H9 (cell line): ENCODE results near the gene LAMA3. TPM values are rescaled to one million over a fixed set of nuclear protein-coding genes. Genes with fewer than 3 reads are reported as not detected.

Source experiments
- DNase-seq: peaks from one replicate; pipeline ENCODE4 v3.0.0-alpha.2; 2017
- H2AFZ ChIP-seq: one replicate; pipeline ENCODE4 v1.6.1; 2013; ENCODE audit warnings: mild to moderate bottlenecking, low read length, control low read depth, moderate library complexity
- H2AK5ac ChIP-seq: 2 replicates; pipeline ENCODE4 v1.6.1; 2013; ENCODE audit warnings: low read length, control low read depth, mixed read lengths; ENCODE audit not compliant: insufficient read length
- H2BK120ac ChIP-seq: one replicate; pipeline ENCODE4 v1.6.1; 2013; ENCODE audit warnings: low read depth, mild to moderate bottlenecking, low read length, control low read depth, inconsistent platforms; ENCODE audit not compliant: poor library complexity, severe bottlenecking
- H2BK12ac ChIP-seq: 2 replicates; pipeline ENCODE4 v1.6.1; 2013; ENCODE audit warnings: low read length, control low read depth, mixed read lengths, low read depth; ENCODE audit not compliant: insufficient read length
- H2BK15ac ChIP-seq: 2 replicates; pipeline ENCODE4 v1.6.1; 2013; ENCODE audit warnings: low read depth, low read length, control low read depth
- H2BK20ac ChIP-seq: one replicate; pipeline ENCODE4 v1.6.1; 2013; ENCODE audit warnings: low read depth, mild to moderate bottlenecking, low read length, control low read depth, inconsistent platforms; ENCODE audit not compliant: poor library complexity, severe bottlenecking
- H2BK5ac ChIP-seq: 2 replicates; pipeline ENCODE4 v1.6.1; 2013; ENCODE audit warnings: low read length, control low read depth, mixed read lengths; ENCODE audit not compliant: insufficient read length
- H3K14ac ChIP-seq: 2 replicates; pipeline ENCODE4 v1.6.1; 2013; ENCODE audit warnings: low read length, control low read depth; ENCODE audit not compliant: insufficient read depth
- H3K18ac ChIP-seq: 2 replicates; pipeline ENCODE4 v1.6.1; 2013; ENCODE audit warnings: low read depth, mild to moderate bottlenecking, mixed read lengths, low read length, control low read depth; ENCODE audit not compliant: insufficient read length
- H3K23ac ChIP-seq: 2 replicates; pipeline ENCODE4 v1.6.1; 2013; ENCODE audit warnings: low read length, control low read depth, mixed read lengths, low read depth; ENCODE audit not compliant: insufficient read length
- H3K23me2 ChIP-seq: 2 replicates; pipeline ENCODE4 v1.6.1; 2013; ENCODE audit warnings: low read depth, mild to moderate bottlenecking, mixed read lengths, low read length, control low read depth; ENCODE audit not compliant: insufficient read length, poor library complexity, severe bottlenecking
- H3K27ac ChIP-seq: 2 replicates; pipeline ENCODE4 v1.5.1; 2013; ENCODE audit warnings: low read length, control low read depth, mixed read lengths, low read depth; ENCODE audit not compliant: insufficient read length
- H3K27me3 ChIP-seq: 2 replicates; pipeline ENCODE4 v1.6.1; 2013; ENCODE audit warnings: low read length, control low read depth, inconsistent platforms; ENCODE audit not compliant: insufficient read depth
- H3K4ac ChIP-seq: 2 replicates; pipeline ENCODE4 v1.6.1; 2013; ENCODE audit warnings: low read depth, mild to moderate bottlenecking, control low read depth, inconsistent platforms, low read length, moderate library complexity
- H3K4me1 ChIP-seq: 2 replicates; pipeline ENCODE4 v1.6.1; 2013; ENCODE audit warnings: low read length, control low read depth, inconsistent platforms; ENCODE audit not compliant: insufficient read depth
- H3K4me2 ChIP-seq: 2 replicates; pipeline ENCODE4 v1.6.1; 2013; ENCODE audit warnings: low read length, control low read depth, mixed read lengths; ENCODE audit not compliant: insufficient read length, insufficient read depth
- H3K56ac ChIP-seq: 2 replicates; pipeline ENCODE4 v1.6.1; 2013; ENCODE audit warnings: low read depth, mild to moderate bottlenecking, mixed read lengths, low read length, control low read depth; ENCODE audit not compliant: insufficient read length
- H3K79me1 ChIP-seq: 2 replicates; pipeline ENCODE4 v1.6.1; 2013; ENCODE audit warnings: low read depth, mild to moderate bottlenecking, moderate library complexity, low read length, control low read depth, inconsistent platforms; ENCODE audit not compliant: insufficient read depth, poor library complexity, severe bottlenecking
- H3K79me2 ChIP-seq: 2 replicates; pipeline ENCODE4 v1.6.1; 2013; ENCODE audit warnings: low read length, control low read depth, inconsistent platforms; ENCODE audit not compliant: insufficient read depth
- H3K9ac ChIP-seq: 2 replicates; pipeline ENCODE4 v1.6.1; 2013; ENCODE audit warnings: low read length, control low read depth, mixed read lengths; ENCODE audit not compliant: insufficient read length; ENCODE audit errors: extremely low read depth
- H3K9me3 ChIP-seq: one replicate; pipeline ENCODE4 v1.6.1; 2013; ENCODE audit warnings: low read depth, low read length, inconsistent platforms; ENCODE audit not compliant: control insufficient read depth
- H3T11ph ChIP-seq: one replicate; pipeline ENCODE4 v1.6.1; 2013; ENCODE audit warnings: mild to moderate bottlenecking, low read length, control low read depth, inconsistent platforms
- H4K20me1 ChIP-seq: one replicate; pipeline ENCODE4 v1.6.1; 2013; ENCODE audit not compliant: control insufficient read depth, insufficient read length, insufficient read depth
- H4K5ac ChIP-seq: 2 replicates; pipeline ENCODE4 v1.6.1; 2013; ENCODE audit warnings: low read depth, mild to moderate bottlenecking, mixed read lengths, low read length, control low read depth; ENCODE audit not compliant: insufficient read length
- H4K8ac ChIP-seq: replicated peaks from 2 replicates; pipeline ENCODE4 v1.6.1; 2013; ENCODE audit warnings: low read length, control low read depth, mixed read lengths, low read depth; ENCODE audit not compliant: insufficient read length
- H4K91ac ChIP-seq: 2 replicates; pipeline ENCODE4 v1.6.1; 2013; ENCODE audit warnings: low read depth, mild to moderate bottlenecking, moderate library complexity, mixed read lengths, low read length, control low read depth; ENCODE audit not compliant: insufficient read length
- H3K27ac Mint-ChIP-seq, 3 experiments: 2 replicates in 2 of 3; 3 replicates in 1 of 3; pipeline ENCODE4 v1.8.0; 2020 to 2021; ENCODE audit warnings: mixed read lengths in 3 of 3, mild to moderate bottlenecking in 1 of 3, moderate library complexity in 1 of 3
- H3K27me3 Mint-ChIP-seq: 2 replicates; pipeline ENCODE4 v1.8.0; 2021; ENCODE audit warnings: low read depth, mild to moderate bottlenecking, moderate library complexity, mixed read lengths
- H3K36me3 Mint-ChIP-seq, 3 experiments: 2 replicates in 2 of 3; 3 replicates in 1 of 3; pipeline ENCODE4 v1.8.0; 2020 to 2021; ENCODE audit warnings: low read depth in 3 of 3, mixed read lengths in 3 of 3; ENCODE audit not compliant: insufficient read depth in 1 of 3
- H3K4me1 Mint-ChIP-seq, 2 experiments: 2 replicates each; pipeline ENCODE4 v1.8.0; 2020; ENCODE audit warnings: mixed read lengths in 2 of 2
- H3K4me3 Mint-ChIP-seq, 2 experiments: 2 replicates in 1 of 2; 3 replicates in 1 of 2; pipeline ENCODE4 v1.8.0; 2020 to 2021; ENCODE audit warnings: mild to moderate bottlenecking in 2 of 2, mixed read lengths in 2 of 2, moderate library complexity in 1 of 2
- H3K9me3 Mint-ChIP-seq, 2 experiments: 2 replicates in 1 of 2; 3 replicates in 1 of 2; pipeline ENCODE4 v1.8.0; 2020; ENCODE audit warnings: mild to moderate bottlenecking in 2 of 2, mixed read lengths in 2 of 2, moderate library complexity in 1 of 2
- WGBS: extraction: QIAGEN DNeasy Blood & Tissue Kit; methylation state at CpG from one replicate; pipeline ENCODE4 v1.1.7; 2013; ENCODE audit warnings: missing lambda C conversion rate, low lambda C conversion rate, mixed read lengths; ENCODE audit not compliant: insufficient read length; ENCODE audit errors: extremely low coverage; 5-methylcytosine and 5-hydroxymethylcytosine counted together
- total RNA-seq: library from RNA; stranded (reverse); gene quantifications from 2 replicates; pipeline ENCODE4 v1.2.1, GENCODE V29; 2021
- TF ChIP-seq, protein P1 (sequence below): fragments of 200-600 bp; sonication (generic); conservative IDR thresholded peaks from 3 replicates; pipeline ENCODE4 v1.8.0; 2021; ENCODE audit warnings: antibody characterized with exemption, mild to moderate bottlenecking

Gene LAMA3
- total RNA-seq, 1 experiment from 2014 or later, result 0.33 TPM

DNA sequence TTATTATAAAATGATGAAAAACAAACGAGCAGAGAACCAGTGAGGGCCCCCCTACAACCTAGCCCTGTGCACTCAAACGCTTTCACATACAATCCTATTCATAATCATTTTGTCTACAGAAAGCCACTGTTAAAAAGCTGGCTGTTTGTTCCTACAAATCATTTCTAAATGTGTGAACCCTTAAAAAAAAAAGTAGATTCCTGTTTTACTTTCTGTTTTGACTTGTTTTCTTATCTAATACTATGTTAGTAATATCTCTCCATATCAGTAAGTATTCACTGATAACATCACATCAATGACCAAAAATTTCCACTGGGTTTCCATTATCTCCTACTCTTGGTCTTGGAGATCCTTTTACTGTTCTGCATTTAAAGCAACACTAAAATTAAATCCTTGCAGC is 196.5 kb downstream of the LAMA3 start:
- TF ChIP-seq, protein P1, sequence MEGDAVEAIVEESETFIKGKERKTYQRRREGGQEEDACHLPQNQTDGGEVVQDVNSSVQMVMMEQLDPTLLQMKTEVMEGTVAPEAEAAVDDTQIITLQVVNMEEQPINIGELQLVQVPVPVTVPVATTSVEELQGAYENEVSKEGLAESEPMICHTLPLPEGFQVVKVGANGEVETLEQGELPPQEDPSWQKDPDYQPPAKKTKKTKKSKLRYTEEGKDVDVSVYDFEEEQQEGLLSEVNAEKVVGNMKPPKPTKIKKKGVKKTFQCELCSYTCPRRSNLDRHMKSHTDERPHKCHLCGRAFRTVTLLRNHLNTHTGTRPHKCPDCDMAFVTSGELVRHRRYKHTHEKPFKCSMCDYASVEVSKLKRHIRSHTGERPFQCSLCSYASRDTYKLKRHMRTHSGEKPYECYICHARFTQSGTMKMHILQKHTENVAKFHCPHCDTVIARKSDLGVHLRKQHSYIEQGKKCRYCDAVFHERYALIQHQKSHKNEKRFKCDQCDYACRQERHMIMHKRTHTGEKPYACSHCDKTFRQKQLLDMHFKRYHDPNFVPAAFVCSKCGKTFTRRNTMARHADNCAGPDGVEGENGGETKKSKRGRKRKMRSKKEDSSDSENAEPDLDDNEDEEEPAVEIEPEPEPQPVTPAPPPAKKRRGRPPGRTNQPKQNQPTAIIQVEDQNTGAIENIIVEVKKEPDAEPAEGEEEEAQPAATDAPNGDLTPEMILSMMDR, result no peak
- Histone ChIP-seq H3K9ac (no peak overlapping the region), H3K79me2 (no peaks in the 10 kb centered on the region), H2BK5ac (no peak overlapping the region), H3K79me1 (no peaks in the 10 kb centered on the region), H3K14ac (no peak overlapping the region), H3K23me2 (no peaks in the 10 kb centered on the region), H2BK120ac (no peak overlapping the region), H3K23ac (no peak overlapping the region), H3K4me1 (no peaks in the 10 kb centered on the region), H3K27ac (no peak overlapping the region), H3K27me3 (no peaks in the 10 kb centered on the region), H2BK15ac (no peak overlapping the region), H3K9me3 (no peaks in the 10 kb centered on the region), H4K5ac (no peak overlapping the region), H4K91ac (no peak overlapping the region), H2AK5ac (no peak overlapping the region), H3T11ph (no peak overlapping the region), H3K4me2 (no peak overlapping the region), H2BK12ac (no peak overlapping the region), H3K18ac (no peak overlapping the region), H4K20me1 (no peaks in the 10 kb centered on the region), H3K56ac (no peak overlapping the region), H2AFZ (no peak overlapping the region), H4K8ac (no peak overlapping the region), H3K4ac (no peak overlapping the region), H2BK20ac (no peak overlapping the region)
- WGBS, result no CpG with 5 or more reads among the region's 2 CpGs
- Mint-ChIP-seq H3K27ac (no peak overlapping the region), H3K9me3 (no peaks in the 10 kb centered on the region), H3K36me3 (no peaks in the 10 kb centered on the region), H3K27me3 (no peaks in the 10 kb centered on the region), H3K4me3 (no peak overlapping the region), H3K4me1 (peaks cover 17 to 18% of the 10 kb centered on the region in 2 experiments)
- no peak for DNase-seq
